RWPE1 (cell line): ENCODE results near the gene CDK14.

ENCODE experiments used
- CTCF ChIA-PET: fragments of 350-600 bp; sonication (Branson Sonifier 250); formaldehyde crosslinking; extraction: SDS; loops from one replicate; lab custom pipeline; 2021; lab: Yijun Ruan, JAX
- POLR2A ChIA-PET: fragments of 400-600 bp; formaldehyde crosslinking; extraction: SDS; loops from one replicate; lab custom pipeline; 2020; ENCODE audit warnings: antibody characterized with exemption; ENCODE audit not compliant: low non-redundant PET; lab: Yijun Ruan, JAX
- DNase-seq: peaks from one replicate; pipeline ENCODE4 v3.0.0; 2012; ENCODE audit warnings: low spot score
- H3K27ac ChIP-seq: fragments of 450-650 bp; 2 replicates; pipeline ENCODE4 v1.5.1; 2017
- CTCF ChIP-seq: fragments of 450-650 bp; conservative IDR thresholded peaks from 2 replicates; pipeline ENCODE4 v1.5.1; 2017; ENCODE audit warnings: low read depth, mild to moderate bottlenecking

The CDK14 gene

DNA sequence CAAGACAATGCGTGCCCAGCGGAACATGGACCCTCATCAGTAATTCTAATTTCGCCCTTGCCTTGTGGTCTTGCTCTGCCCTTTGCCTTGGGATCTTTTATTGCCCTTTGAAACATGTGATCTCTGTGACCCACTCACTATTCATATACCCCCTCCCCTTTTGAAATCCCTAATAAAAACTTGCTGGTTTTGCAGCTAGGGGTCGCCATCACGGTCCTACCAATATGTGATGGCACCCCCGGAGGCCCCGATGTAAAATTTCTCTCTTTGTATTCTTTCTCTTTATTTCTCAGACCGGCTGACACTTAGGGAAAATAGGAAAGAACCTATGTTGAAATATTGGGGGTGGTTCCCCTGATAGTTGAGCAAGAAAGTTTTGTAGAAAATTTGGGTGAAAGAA lies 242.7 kb downstream of the CDK14 start:
- ChIA-PET CTCF (no interaction called here), POLR2A (no interaction called here)
- no peak for TF ChIP-seq CTCF
- DNase-seq, result no peak
- H3K27ac ChIP-seq, result no peak overlapping the region

GRCh38 chr7:90839316-90839715 lies 243.2 kb downstream of the CDK14 start:
- no peak for DNase-seq
- no peak overlapping the region for H3K27ac ChIP-seq
- POLR2A ChIA-PET, result no interaction called here
- CTCF ChIA-PET, result no interaction called here
- no peak for TF ChIP-seq CTCF

DNA sequence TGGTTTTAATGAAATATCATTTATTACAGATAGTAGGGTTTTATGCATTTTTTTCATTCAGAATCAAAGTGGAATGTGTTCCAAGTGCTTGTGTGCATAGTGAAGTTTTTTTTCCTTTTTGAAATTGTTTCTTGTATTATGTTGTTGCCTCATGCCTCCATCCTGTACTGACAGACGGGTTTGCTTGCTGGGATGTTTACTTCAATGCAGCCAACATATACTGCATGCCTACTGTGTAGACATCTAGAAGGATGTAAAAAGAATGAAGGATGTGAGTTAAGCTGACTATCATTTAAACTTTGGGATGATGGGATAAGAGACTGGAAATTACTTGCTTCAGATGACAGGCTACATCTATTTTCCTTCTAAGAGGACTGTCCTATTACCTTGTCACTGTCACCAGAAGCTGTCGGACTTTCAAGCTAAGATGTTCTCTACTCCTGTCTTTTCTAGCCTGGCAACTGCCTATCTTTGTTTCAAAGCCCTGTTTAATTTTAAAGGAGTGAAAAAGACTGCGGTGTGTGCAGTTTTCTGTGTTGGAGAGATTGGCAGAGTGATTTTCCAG lies 243.7 kb downstream of the CDK14 start:
- ChIA-PET CTCF (interaction anchor here (0.7 kb wide), 1 partner anchor 377 kb away, joined by 4 read pairs; no protein-coding TSS in a partner anchor), POLR2A (no interaction called here)
- DNase-seq, result no peak
- no peak overlapping the region for H3K27ac ChIP-seq
- TF ChIP-seq CTCF, result no peak

GRCh38 chr7:90841759-90842429 lies 245.8 kb downstream of the CDK14 start:
- POLR2A ChIA-PET, result no interaction called here
- no peak for DNase-seq
- no peak for TF ChIP-seq CTCF
- CTCF ChIA-PET, result interaction anchor here (0.5 to 0.6 kb wide), 2 partner anchors 14 to 181 kb away, joined by 4 to 6 read pairs; no protein-coding TSS in a partner anchor
- H3K27ac ChIP-seq, result no peak overlapping the region

- CTCF ChIA-PET, result interaction anchor here (0.6 kb wide), 2 partner anchors 15 to 120 kb away, joined by 4 to 5 read pairs; no protein-coding TSS in a partner anchor
- H3K27ac ChIP-seq, result no peak overlapping the region
- POLR2A ChIA-PET, result no interaction called here
- TF ChIP-seq CTCF, result no peak
- no peak for DNase-seq
Observed at GRCh38 chr7:90842430-90842788, 246.3 kb downstream of the CDK14 start.

DNA sequence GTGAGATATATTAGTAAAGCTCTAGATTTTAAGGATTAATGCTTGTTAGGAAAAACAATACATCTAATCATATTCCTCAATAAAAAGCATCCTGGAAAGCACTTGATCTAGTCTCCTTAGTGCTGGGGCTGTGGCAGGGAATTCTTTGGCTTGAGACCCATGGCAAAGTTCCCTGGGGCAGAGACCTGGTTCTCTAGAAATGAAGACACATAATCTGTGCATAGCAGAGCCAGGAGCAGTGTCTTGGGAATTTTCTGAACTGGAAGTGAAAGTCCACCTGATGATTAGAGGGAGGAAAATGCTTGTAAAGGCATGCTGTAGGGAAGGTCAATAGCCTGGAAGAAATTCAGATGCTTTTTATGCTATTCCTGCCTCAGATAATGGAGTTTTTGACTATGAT lies 247.4 kb downstream of the CDK14 start:
- CTCF ChIA-PET, result no interaction called here
- POLR2A ChIA-PET, result no interaction called here
- no peak overlapping the region for H3K27ac ChIP-seq
- no peak for DNase-seq
- no peak for TF ChIP-seq CTCF
